Activated CD8-positive, alpha-beta memory T cell treated with anti-CD3 and anti-CD28 coated beads for 4 hours (primary cell): Measurements from ENCODE around the gene LGALSL.
"Not testable (repeated sequence)": the region's sequence is repeated elsewhere in the genome, so short reads cannot be mapped to it uniquely, and the experiment has no call there.

Source experiments
- DNase-seq, 2 donors: peaks; one replicate each; pipeline ENCODE4 v3.0.0-alpha.2; 2020; ENCODE audit warnings: low read depth in 2 of 2

LGALSL gene

GRCh38 chr2:64442801-64443429 is 11.0 kb upstream of the LGALSL start:
- DNase-seq, result no peak

- DNase-seq, result not testable (repeated sequence)
Measured at GRCh38 chr2:64445970-64446369, 8.0 kb upstream of the LGALSL start.

- no peak for DNase-seq
Measured at GRCh38 chr2:64447317-64448040, 6.5 kb upstream of the LGALSL start.

GRCh38 chr2:64448041-64448426 is 5.9 kb upstream of the LGALSL start:
- no peak for DNase-seq

GRCh38 chr2:64451051-64451450 is 2.9 kb upstream of the LGALSL start:
- no peak for DNase-seq

- DNase-seq, result peak; percentile 8 to 13
Measured at GRCh38 chr2:64454386-64455332, 697 bp downstream of the LGALSL start.

GRCh38 chr2:64455545-64455944 is 1.6 kb downstream of the LGALSL start:
- no peak for DNase-seq

GRCh38 chr2:64456293-64456692 is 2.3 kb downstream of the LGALSL start:
- no peak for DNase-seq

GRCh38 chr2:64457524-64457923 is 3.6 kb downstream of the LGALSL start:
- DNase-seq, result no peak

- DNase-seq, result no peak
Measured at GRCh38 chr2:64459575-64459974, 5.6 kb downstream of the LGALSL start.

GRCh38 chr2:64460330-64460729 is 6.4 kb downstream of the LGALSL start:
- DNase-seq, result no peak

GRCh38 chr2:64461271-64462058 is 7.5 kb downstream of the LGALSL start:
- DNase-seq, result no peak

GRCh38 chr2:64462171-64462570 is 8.2 kb downstream of the LGALSL start:
- DNase-seq, result no peak

- no peak for DNase-seq
Measured at GRCh38 chr2:64462940-64463700, 9.2 kb downstream of the LGALSL start.

- DNase-seq, result no peak
Measured at GRCh38 chr2:64463781-64464180, 9.8 kb downstream of the LGALSL start.

- no peak for DNase-seq
Measured at GRCh38 chr2:64466478-64467085, 12.6 kb downstream of the LGALSL start.

- no peak for DNase-seq
Measured at GRCh38 chr2:64467096-64467843, 13.3 kb downstream of the LGALSL start.

GRCh38 chr2:64469261-64469660 is 15.3 kb downstream of the LGALSL start:
- no peak for DNase-seq

GRCh38 chr2:64470071-64470470 is 16.1 kb downstream of the LGALSL start:
- DNase-seq, result no peak
